HepG2 (cell line): ENCODE results near the gene SCAND1. TPM values are rescaled to one million over a fixed set of nuclear protein-coding genes. Genes with fewer than 3 reads are reported as not detected.

Experiments used
- BCL6 ChIP-seq: IDR thresholded peaks from 2 replicates; pipeline ENCODE4 v1.6.1; 2016; ENCODE audit warnings: missing genetic modification reagents, missing compliant biosample characterization
- CAMTA2 ChIP-seq: sonication (generic); formaldehyde crosslinking; IDR thresholded peaks from 2 replicates; pipeline ENCODE4 v1.4.0; 2020; ENCODE audit warnings: mild to moderate bottlenecking, missing genetic modification reagents, borderline replicate concordance
- CEBPB ChIP-seq: IDR thresholded peaks from 2 replicates; pipeline ENCODE4 v1.6.1; 2011; ENCODE audit warnings: low read depth, low read length, improper control_type of control experiment, borderline replicate concordance
- CSRNP2 ChIP-seq: sonication (generic); formaldehyde crosslinking; conservative IDR thresholded peaks from 2 replicates; pipeline ENCODE4 v1.8.0; 2022; ENCODE audit warnings: low read depth, missing genetic modification reagents
- DNMT3B ChIP-seq: conservative IDR thresholded peaks from 2 replicates; pipeline ENCODE4 v1.6.1; 2016; ENCODE audit warnings: missing biosample characterization, control low read depth
- DRAP1 ChIP-seq: IDR thresholded peaks from 2 replicates; pipeline ENCODE4 v1.6.1; 2016; ENCODE audit warnings: missing genetic modification reagents, missing compliant biosample characterization
- JARID2 ChIP-seq: sonication (generic); formaldehyde crosslinking; IDR thresholded peaks from 2 replicates; pipeline ENCODE4 v1.8.1; 2023; ENCODE audit warnings: missing genetic modification reagents, inconsistent platforms; ENCODE audit not compliant: insufficient replicate concordance
- NFKBIZ ChIP-seq: IDR thresholded peaks from 2 replicates; pipeline ENCODE4 v1.6.1; 2018; ENCODE audit warnings: missing genetic modification reagents, missing compliant biosample characterization
- PATZ1 ChIP-seq: sonication (generic); formaldehyde crosslinking; IDR thresholded peaks from 2 replicates; pipeline ENCODE4 v1.4.0; 2020; ENCODE audit warnings: missing genetic modification reagents
- RBFOX2 ChIP-seq: fragments of 200-400 bp; formaldehyde crosslinking; IDR thresholded peaks from 2 replicates; pipeline ENCODE4 v1.6.1; 2017; ENCODE audit warnings: low read depth, mild to moderate bottlenecking, low read length
- SUZ12 ChIP-seq: fragments of 150-350 bp; IDR thresholded peaks from 2 replicates; pipeline ENCODE4 v1.6.1; 2014; ENCODE audit warnings: low read depth, low read length
- USF2 ChIP-seq, 2 experiments: sonication (generic) in 1 of 2; formaldehyde crosslinking in 1 of 2; IDR thresholded peaks; 2 replicates each; pipeline versions ENCODE4 v1.5.1 to v1.6.1; 2011 to 2020; ENCODE audit warnings: borderline replicate concordance in 1 of 2, low read depth in 1 of 2, low read length in 1 of 2, mild to moderate bottlenecking in 1 of 2, missing genetic modification reagents in 1 of 2, moderate library complexity in 1 of 2
- ZBTB2 ChIP-seq: sonication (generic); formaldehyde crosslinking; IDR thresholded peaks from 2 replicates; pipeline ENCODE4 v1.8.0; 2022; ENCODE audit warnings: low read depth, missing genetic modification reagents
- ZNF138 ChIP-seq: sonication (generic); formaldehyde crosslinking; IDR thresholded peaks from 2 replicates; pipeline ENCODE4 v1.5.0; 2020; ENCODE audit warnings: mild to moderate bottlenecking, low read depth, missing genetic modification reagents
- ZNF572 ChIP-seq: sonication (generic); formaldehyde crosslinking; IDR thresholded peaks from 2 replicates; pipeline ENCODE4 v1.5.1; 2020; ENCODE audit warnings: mild to moderate bottlenecking, missing genetic modification reagents
- ZNF816 ChIP-seq: sonication (generic); formaldehyde crosslinking; IDR thresholded peaks from 2 replicates; pipeline ENCODE4 v1.8.0; 2022; ENCODE audit warnings: missing genetic modification reagents, mild to moderate bottlenecking, borderline replicate concordance
- ZNF878 ChIP-seq: sonication (generic); formaldehyde crosslinking; IDR thresholded peaks from 2 replicates; pipeline ENCODE4 v1.8.1; 2023; ENCODE audit warnings: mild to moderate bottlenecking, missing genetic modification reagents, moderate library complexity
- polyA plus RNA-seq, 8 experiments: library from polyadenylated mRNA; depleted of rRNA in 3 of 8; stranded (reverse) in 7 of 8; unstranded in 1 of 8; fragments of >200 nt; fragmentation: Illumina TruSeq in 4 of 8; extraction: Trizol in 4 of 8; gene quantifications; 2 replicates each; pipeline versions ENCODE4 v1.2.1 to v1.2.3, GENCODE V29; 2011 to 2016; ENCODE audit warnings: low read depth in 4 of 8, missing spikeins in 1 of 8, mixed read lengths in 1 of 8; ENCODE audit not compliant: insufficient read depth in 1 of 8
- total RNA-seq, 5 experiments: library from RNA; depleted of rRNA; stranded (reverse); fragments of >200 nt; fragmentation: Illumina TruSeq; extraction: Trizol; gene quantifications; 2 replicates each; pipeline ENCODE4 v1.2.3, GENCODE V29; 2016; ENCODE audit warnings: low read depth in 1 of 5

SCAND1 gene
- total and polyA plus RNA-seq, 2 of the 13 experiments (the other 11 are each of a cell fraction or from before 2014, with no cell fraction given): 19.3 to 109 TPM

GRCh38 chr20:35947489-35947888 is 6.8 kb downstream of the SCAND1 start (continued):
- TF ChIP-seq ZBTB2 (no peak), DRAP1 (CRISPR knock-in tag) (no peak), SUZ12 (no peak), ZNF816 (CRISPR knock-in tag) (no peak), RBFOX2 (no peak), ZNF878 (no peak), ZNF138 (CRISPR knock-in tag) (0 out of 2 replicates have a peak, but pooled peaks have one; percentile 35), PATZ1 (CRISPR knock-in tag) (peak; percentile 73), CSRNP2 (CRISPR knock-in tag) (0 out of 2 replicates have a peak, but pooled peaks have one; percentile 46), ZNF572 (peak; percentile 70; the same call in 1 of the 2 replicates), CEBPB (no peak), BCL6 (CRISPR knock-in tag) (no peak), NFKBIZ (CRISPR knock-in tag) (no peak), JARID2 (no peak), CAMTA2 (CRISPR knock-in tag) (no peak), DNMT3B (CRISPR knock-in tag) (no peak), USF2 (IDR thresholded peaks at IDR 0.05; ENCODE audit: low read depth, low read length) (no peak), USF2 (CRISPR knock-in tag; IDR thresholded peaks at IDR 0.05; ENCODE audit: borderline replicate concordance) (no peak)
